GM21381 (cell line): ENCODE measurements around the gene ABI3BP.

Source experiments
- ATAC-seq: cut with Tn5 transposase; IDR thresholded peaks from one replicate; pipeline ENCODE4 v1.9.1; 2021; ENCODE audit warnings: mild to moderate bottlenecking, moderate library complexity; ENCODE audit not compliant: unreplicated experiment

ABI3BP gene

GRCh38 chr3:100777271-100777670 is 215.9 kb downstream of the ABI3BP start:
- no peak for ATAC-seq

DNA sequence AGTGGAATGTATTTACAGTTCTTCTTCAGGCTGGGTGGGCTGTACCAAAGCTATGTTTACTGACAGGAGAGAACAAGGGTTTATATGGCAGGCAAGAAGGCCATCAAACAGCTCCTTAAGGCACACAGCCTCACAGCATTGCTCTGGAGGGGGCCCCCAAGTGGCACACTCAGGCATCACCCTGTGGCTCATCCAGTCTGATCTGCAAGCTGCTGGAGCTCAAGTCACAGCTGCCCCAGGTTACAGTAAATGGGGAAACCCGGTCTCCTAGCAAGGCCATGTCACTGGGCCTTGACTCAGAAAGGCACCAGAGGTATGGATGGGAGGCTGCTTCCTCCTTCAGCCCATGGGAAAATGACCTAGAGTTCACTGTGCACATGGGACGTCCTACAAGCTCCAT is 216.5 kb downstream of the ABI3BP start:
- ATAC-seq: no peak

DNA sequence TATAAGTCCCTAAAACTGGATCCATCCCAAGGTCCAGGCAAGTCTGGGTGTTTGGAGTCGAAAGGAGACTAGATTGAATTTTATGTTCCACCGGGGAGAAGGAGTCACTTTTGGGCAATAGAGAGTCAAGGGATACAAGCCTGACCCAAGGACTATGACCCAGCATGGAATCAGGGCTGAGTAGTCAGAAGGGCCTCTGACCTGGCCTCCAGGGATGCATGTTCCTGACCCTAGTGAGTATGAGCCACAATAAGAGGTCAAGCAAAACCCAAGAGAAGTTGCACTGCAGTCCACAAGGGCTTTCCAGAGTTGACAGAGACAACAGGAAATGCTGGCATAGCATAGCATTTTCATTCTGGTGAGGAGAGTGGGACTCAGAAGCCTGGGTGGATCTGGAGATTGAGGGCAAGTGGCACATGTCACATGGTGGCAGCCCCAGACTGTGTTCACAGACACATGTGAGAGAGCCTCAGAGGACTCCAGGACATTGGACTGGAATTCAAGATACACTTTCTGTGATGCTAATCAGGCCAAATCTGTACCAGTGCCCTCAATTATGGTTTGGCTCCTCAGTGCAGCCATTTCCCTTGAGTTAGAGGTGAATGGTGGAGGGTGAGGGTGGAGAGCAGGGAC is 217.0 kb downstream of the ABI3BP start:
- ATAC-seq: no peak

DNA sequence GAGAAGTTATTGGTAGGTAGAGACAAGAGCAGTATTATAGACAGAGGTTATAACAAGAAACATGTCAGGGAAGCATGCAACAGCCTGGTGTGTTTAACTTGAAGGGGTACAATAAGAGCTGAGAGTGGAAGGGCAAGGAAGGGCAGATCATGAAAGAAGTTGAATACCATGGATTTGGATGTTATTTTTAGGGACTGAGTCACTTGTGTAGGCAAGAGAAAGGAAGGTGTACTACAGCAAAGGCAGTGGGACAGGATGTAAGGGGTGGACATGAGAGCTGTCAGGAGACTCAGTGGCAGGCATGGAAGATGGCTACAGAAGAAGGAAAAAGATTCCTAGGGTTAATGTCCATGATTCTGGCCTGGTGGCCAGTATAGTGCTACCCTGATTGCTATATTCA is 217.6 kb downstream of the ABI3BP start:
- no peak for ATAC-seq

GRCh38 chr3:100775226-100775625 is 218.0 kb downstream of the ABI3BP start:
- ATAC-seq: no peak

DNA sequence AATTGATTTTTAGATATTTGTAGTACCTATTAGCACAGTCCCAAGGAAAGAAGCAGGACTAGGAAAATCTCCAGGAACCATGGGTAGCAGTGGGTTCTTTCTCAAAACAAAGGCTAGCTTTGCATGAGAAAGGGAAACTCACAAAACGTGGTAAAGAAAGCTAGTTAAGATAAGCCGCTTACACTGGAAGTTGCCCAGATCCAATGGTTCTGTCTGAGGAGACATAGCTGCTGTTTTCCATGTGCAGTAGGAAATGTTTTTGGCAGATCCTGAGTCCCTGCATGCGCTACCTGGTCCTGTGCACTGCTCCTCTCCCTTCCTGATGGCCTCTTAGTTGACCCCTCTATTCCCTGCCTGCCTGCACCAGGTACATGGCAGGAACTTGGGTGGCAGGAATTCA is 223.5 kb downstream of the ABI3BP start:
- ATAC-seq: no peak

GRCh38 chr3:100766069-100766468 is 227.2 kb downstream of the ABI3BP start:
- no peak for ATAC-seq

DNA sequence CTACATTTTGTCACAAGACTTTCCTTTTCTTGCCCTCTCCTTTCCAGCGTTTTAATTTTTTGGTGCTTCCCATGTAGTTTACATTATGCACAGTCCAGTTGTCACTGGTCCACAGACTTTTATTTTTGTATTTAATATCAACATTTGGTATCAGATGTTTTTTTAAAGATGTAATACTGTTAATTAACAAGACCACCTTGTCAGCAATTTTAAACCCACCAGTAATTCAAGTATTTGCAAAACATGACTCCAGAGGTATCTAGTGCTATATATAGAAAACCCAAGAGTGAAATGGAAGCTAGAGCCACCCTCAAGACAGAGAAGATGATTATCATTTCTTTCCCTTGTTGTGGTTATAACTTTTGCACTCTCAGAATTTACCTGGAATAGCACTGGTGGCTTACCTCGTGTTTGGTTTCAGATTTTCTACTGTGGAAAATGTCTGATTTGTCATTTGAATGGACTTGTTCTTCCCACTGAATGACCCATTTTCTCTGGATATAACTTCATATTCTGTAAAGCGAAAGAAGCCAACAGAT is 227.7 kb downstream of the ABI3BP start:
- ATAC-seq: no peak

GRCh38 chr3:100761951-100762350 is 231.3 kb downstream of the ABI3BP start:
- ATAC-seq: no peak

DNA sequence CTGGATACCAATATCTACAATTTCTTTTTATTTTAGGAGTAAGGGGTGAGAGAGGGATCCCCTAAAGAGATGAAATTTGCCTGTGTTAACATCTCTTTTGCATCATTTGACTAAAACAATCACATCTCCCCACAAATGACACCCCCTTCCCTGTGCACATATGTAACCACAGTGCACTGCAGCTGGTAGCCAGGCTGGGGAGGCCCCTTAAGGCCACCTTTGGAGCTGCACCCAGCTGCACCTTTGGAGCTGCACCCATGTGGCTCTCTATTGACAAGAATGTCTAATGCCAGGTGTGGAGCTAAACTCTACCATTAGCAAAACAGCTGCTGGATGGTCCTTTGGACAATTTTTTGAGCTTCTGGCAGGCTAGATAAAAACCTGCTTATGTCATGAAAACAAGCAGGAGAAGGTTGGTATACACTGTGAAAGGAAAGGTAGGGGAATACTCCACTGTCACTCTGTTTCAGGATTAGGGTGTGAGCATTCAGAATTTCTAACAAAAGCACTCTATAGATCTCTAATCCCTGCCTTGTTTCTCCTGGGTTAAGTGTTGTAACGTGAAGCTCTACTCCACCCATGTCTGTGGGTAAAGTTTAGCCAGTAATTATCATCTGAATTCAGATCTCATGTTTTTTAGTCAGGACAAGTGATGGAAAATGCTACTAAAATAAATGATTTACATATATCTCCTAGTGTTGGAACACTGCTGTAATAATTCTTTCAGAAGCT is 231.8 kb downstream of the ABI3BP start:
- peak; percentile 79 for ATAC-seq

DNA sequence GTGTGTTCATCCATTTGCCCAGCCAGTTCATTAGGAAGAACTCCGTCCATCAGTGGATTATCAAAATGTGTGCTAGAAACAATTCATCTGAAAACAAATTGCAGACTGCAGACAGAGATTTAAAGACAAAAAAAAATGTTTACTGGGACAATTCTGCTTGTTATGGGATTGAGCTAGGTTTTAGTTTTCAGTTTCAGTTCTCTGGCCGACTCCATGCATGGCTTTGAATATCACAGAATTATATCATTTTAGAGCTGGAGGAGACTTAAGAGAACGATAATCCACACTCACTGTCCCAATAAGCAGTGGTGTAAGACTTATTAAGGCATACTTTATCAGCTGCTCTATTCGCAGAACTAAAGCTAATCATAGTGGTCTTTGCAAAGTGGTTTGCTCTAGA is 232.8 kb downstream of the ABI3BP start:
- ATAC-seq: no peak

DNA sequence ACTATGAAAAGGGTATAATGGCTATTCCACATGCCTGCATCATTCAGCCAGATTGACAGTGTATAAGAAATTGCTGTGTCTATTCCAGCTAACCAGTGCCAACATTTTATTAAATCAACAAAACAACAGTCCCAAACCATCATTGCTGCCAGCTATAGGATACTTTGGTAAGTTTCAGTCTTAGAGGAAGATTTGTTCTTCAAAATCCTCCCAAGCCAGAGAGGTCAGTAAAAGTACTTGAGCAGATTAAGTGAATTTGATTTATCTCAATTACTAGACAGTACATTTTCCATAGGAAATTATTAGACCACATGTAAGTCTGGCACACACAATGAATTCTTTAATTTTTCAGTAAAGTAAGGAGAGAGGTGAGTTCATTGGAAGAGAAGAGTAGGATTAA is 233.3 kb downstream of the ABI3BP start:
- ATAC-seq: no peak

GRCh38 chr3:100759159-100759558 is 234.1 kb downstream of the ABI3BP start:
- no peak for ATAC-seq

- ATAC-seq: no peak
These were observed 236.8 kb downstream of the ABI3BP start for GRCh38 chr3:100756441-100756840.

DNA sequence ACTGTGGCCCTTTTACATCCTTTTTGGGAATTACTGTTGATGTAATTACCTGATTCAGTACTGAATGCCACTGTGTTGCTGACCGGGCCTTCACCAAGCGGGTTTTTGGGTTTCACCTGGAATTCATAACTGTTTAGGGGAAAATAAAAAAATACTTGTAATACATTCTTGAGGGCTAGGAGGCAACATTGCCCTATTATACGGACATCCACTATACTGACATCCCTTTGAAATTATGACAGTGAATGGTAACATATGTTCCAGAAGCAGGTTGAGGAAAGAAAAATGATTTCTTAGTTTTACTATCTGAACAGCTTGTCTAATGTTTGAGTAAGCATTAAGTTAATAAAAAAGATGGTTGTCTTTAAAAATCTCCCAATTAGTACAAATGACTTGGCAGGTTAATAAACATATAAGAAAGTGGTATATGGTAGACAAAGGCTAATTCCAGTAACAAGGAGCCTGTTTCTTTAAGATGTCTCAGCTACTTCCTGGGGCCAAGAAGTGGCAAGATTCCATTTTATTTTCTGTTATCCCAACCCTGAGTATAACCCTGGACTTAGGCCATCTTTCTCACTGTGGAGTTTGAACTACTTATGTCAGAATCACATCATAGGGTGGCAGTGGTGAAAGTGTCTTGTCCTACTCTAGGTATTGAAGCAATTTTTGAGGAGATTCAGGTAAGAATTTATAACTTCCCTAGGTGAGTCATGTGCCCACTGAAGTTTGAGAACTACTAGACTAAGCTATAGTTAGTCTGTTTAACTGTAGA is 238.5 kb downstream of the ABI3BP start:
- ATAC-seq: no peak

DNA sequence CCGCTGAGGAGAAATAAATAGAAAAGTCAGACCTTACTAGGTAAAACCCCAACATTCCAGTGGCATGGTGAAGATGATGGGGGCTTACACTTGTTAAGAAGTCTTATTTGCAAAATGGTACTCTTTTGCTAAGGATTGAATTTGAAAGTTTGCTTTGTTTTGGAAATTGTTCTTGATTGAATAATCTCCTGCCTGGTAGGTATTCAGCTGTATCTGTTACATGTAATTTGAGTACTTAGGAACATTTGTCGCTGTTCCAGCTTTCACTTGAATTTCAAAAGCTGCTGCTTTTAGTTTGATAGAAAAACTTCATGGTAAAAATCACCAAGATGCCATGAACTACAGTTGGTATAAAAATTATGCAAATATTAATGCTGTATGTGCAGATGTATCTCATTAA is 239.4 kb downstream of the ABI3BP start:
- ATAC-seq: no peak

DNA sequence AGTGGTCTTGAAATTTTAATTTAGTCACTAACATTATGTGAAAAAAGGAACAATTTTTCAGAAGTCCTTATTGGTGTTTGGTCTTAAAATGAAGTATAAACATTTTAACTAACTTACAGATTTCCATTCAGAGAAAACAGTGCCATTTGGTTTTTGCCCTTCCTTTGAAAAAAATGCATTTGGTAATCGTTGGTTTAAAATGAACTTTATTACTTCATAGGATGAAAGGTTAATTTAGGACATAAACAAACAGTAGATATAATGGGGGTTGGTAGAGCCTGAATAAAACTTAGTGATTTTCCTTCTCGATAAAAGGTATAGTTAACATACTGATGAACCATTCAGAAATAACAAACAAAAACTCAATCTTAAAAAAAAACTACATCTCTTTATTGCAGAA is 244.3 kb downstream of the ABI3BP start:
- ATAC-seq: no peak

DNA sequence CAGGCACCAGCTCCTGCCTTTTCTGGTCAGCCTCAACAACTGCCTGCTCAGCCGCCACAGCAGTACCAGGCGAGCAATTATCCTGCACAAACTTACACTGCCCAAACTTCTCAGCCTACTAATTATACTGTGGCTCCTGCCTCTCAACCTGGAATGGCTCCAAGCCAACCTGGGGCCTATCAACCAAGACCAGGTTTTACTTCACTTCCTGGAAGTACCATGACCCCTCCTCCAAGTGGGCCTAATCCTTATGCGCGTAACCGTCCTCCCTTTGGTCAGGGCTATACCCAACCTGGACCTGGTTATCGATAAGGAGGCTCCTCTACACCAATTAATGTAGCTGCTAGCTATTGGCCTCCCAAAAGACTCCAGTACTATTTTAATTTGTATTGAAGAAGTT is 245.0 kb downstream of the ABI3BP start:
- no peak for ATAC-seq

DNA sequence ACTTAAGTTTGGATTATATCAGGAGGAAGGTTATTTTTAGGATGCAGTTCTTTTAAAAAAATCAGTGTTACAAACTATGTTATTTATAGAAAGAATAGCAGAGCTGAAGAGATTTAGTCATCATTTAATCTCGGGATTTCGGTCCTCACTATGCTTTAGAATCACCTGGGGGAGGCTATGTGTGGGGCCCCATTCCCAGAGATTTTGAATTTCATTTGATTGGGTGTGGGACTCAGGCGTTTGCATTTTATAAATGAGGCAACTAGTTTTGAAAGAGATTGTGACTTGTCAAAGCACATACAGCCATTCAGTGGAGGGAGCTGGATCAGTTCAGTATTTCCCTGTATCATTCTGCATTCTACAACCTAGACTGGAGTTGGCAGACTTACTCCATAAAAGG is 247.1 kb downstream of the ABI3BP start:
- no peak for ATAC-seq

- ATAC-seq: no peak
These were observed 247.6 kb downstream of the ABI3BP start for GRCh38 chr3:100745617-100746016.

- ATAC-seq: no peak
These were observed 248.6 kb downstream of the ABI3BP start for GRCh38 chr3:100744671-100745070.

- ATAC-seq: no peak
These were observed 249.7 kb downstream of the ABI3BP start for GRCh38 chr3:100743535-100743934.
